H9 (cell line): ENCODE data around the gene DTD1. TPM values are rescaled to one million over a fixed set of nuclear protein-coding genes. Genes with fewer than 3 reads are reported as not detected.

Experiments used
- DNase-seq: peaks from one replicate; pipeline ENCODE4 v3.0.0-alpha.2; 2017
- H2AFZ ChIP-seq: one replicate; pipeline ENCODE4 v1.6.1; 2013; ENCODE audit warnings: mild to moderate bottlenecking, low read length, control low read depth, moderate library complexity
- H2AK5ac ChIP-seq: 2 replicates; pipeline ENCODE4 v1.6.1; 2013; ENCODE audit warnings: low read length, control low read depth, mixed read lengths; ENCODE audit not compliant: insufficient read length
- H2BK120ac ChIP-seq: one replicate; pipeline ENCODE4 v1.6.1; 2013; ENCODE audit warnings: low read depth, mild to moderate bottlenecking, low read length, control low read depth, inconsistent platforms; ENCODE audit not compliant: poor library complexity, severe bottlenecking
- H2BK12ac ChIP-seq: 2 replicates; pipeline ENCODE4 v1.6.1; 2013; ENCODE audit warnings: low read length, control low read depth, mixed read lengths, low read depth; ENCODE audit not compliant: insufficient read length
- H2BK15ac ChIP-seq: 2 replicates; pipeline ENCODE4 v1.6.1; 2013; ENCODE audit warnings: low read depth, low read length, control low read depth
- H2BK20ac ChIP-seq: one replicate; pipeline ENCODE4 v1.6.1; 2013; ENCODE audit warnings: low read depth, mild to moderate bottlenecking, low read length, control low read depth, inconsistent platforms; ENCODE audit not compliant: poor library complexity, severe bottlenecking
- H2BK5ac ChIP-seq: 2 replicates; pipeline ENCODE4 v1.6.1; 2013; ENCODE audit warnings: low read length, control low read depth, mixed read lengths; ENCODE audit not compliant: insufficient read length
- H3K14ac ChIP-seq: 2 replicates; pipeline ENCODE4 v1.6.1; 2013; ENCODE audit warnings: low read length, control low read depth; ENCODE audit not compliant: insufficient read depth
- H3K18ac ChIP-seq: 2 replicates; pipeline ENCODE4 v1.6.1; 2013; ENCODE audit warnings: low read depth, mild to moderate bottlenecking, mixed read lengths, low read length, control low read depth; ENCODE audit not compliant: insufficient read length
- H3K23ac ChIP-seq: 2 replicates; pipeline ENCODE4 v1.6.1; 2013; ENCODE audit warnings: low read length, control low read depth, mixed read lengths, low read depth; ENCODE audit not compliant: insufficient read length
- H3K23me2 ChIP-seq: 2 replicates; pipeline ENCODE4 v1.6.1; 2013; ENCODE audit warnings: low read depth, mild to moderate bottlenecking, mixed read lengths, low read length, control low read depth; ENCODE audit not compliant: insufficient read length, poor library complexity, severe bottlenecking
- H3K27ac ChIP-seq: 2 replicates; pipeline ENCODE4 v1.5.1; 2013; ENCODE audit warnings: low read length, control low read depth, mixed read lengths, low read depth; ENCODE audit not compliant: insufficient read length
- H3K27me3 ChIP-seq: 2 replicates; pipeline ENCODE4 v1.6.1; 2013; ENCODE audit warnings: low read length, control low read depth, inconsistent platforms; ENCODE audit not compliant: insufficient read depth
- H3K4ac ChIP-seq: 2 replicates; pipeline ENCODE4 v1.6.1; 2013; ENCODE audit warnings: low read depth, mild to moderate bottlenecking, control low read depth, inconsistent platforms, low read length, moderate library complexity
- H3K4me1 ChIP-seq: 2 replicates; pipeline ENCODE4 v1.6.1; 2013; ENCODE audit warnings: low read length, control low read depth, inconsistent platforms; ENCODE audit not compliant: insufficient read depth
- H3K4me2 ChIP-seq: 2 replicates; pipeline ENCODE4 v1.6.1; 2013; ENCODE audit warnings: low read length, control low read depth, mixed read lengths; ENCODE audit not compliant: insufficient read length, insufficient read depth
- H3K56ac ChIP-seq: 2 replicates; pipeline ENCODE4 v1.6.1; 2013; ENCODE audit warnings: low read depth, mild to moderate bottlenecking, mixed read lengths, low read length, control low read depth; ENCODE audit not compliant: insufficient read length
- H3K79me1 ChIP-seq: 2 replicates; pipeline ENCODE4 v1.6.1; 2013; ENCODE audit warnings: low read depth, mild to moderate bottlenecking, moderate library complexity, low read length, control low read depth, inconsistent platforms; ENCODE audit not compliant: insufficient read depth, poor library complexity, severe bottlenecking
- H3K79me2 ChIP-seq: 2 replicates; pipeline ENCODE4 v1.6.1; 2013; ENCODE audit warnings: low read length, control low read depth, inconsistent platforms; ENCODE audit not compliant: insufficient read depth
- H3K9ac ChIP-seq: 2 replicates; pipeline ENCODE4 v1.6.1; 2013; ENCODE audit warnings: low read length, control low read depth, mixed read lengths; ENCODE audit not compliant: insufficient read length; ENCODE audit errors: extremely low read depth
- H3K9me3 ChIP-seq: one replicate; pipeline ENCODE4 v1.6.1; 2013; ENCODE audit warnings: low read depth, low read length, inconsistent platforms; ENCODE audit not compliant: control insufficient read depth
- H3T11ph ChIP-seq: one replicate; pipeline ENCODE4 v1.6.1; 2013; ENCODE audit warnings: mild to moderate bottlenecking, low read length, control low read depth, inconsistent platforms
- H4K20me1 ChIP-seq: one replicate; pipeline ENCODE4 v1.6.1; 2013; ENCODE audit not compliant: control insufficient read depth, insufficient read length, insufficient read depth
- H4K5ac ChIP-seq: 2 replicates; pipeline ENCODE4 v1.6.1; 2013; ENCODE audit warnings: low read depth, mild to moderate bottlenecking, mixed read lengths, low read length, control low read depth; ENCODE audit not compliant: insufficient read length
- H4K8ac ChIP-seq: replicated peaks from 2 replicates; pipeline ENCODE4 v1.6.1; 2013; ENCODE audit warnings: low read length, control low read depth, mixed read lengths, low read depth; ENCODE audit not compliant: insufficient read length
- H4K91ac ChIP-seq: 2 replicates; pipeline ENCODE4 v1.6.1; 2013; ENCODE audit warnings: low read depth, mild to moderate bottlenecking, moderate library complexity, mixed read lengths, low read length, control low read depth; ENCODE audit not compliant: insufficient read length
- H3K27ac Mint-ChIP-seq, 3 experiments: 2 replicates in 2 of 3; 3 replicates in 1 of 3; pipeline ENCODE4 v1.8.0; 2020 to 2021; ENCODE audit warnings: mixed read lengths in 3 of 3, mild to moderate bottlenecking in 1 of 3, moderate library complexity in 1 of 3
- H3K27me3 Mint-ChIP-seq: 2 replicates; pipeline ENCODE4 v1.8.0; 2021; ENCODE audit warnings: low read depth, mild to moderate bottlenecking, moderate library complexity, mixed read lengths
- H3K36me3 Mint-ChIP-seq, 3 experiments: 2 replicates in 2 of 3; 3 replicates in 1 of 3; pipeline ENCODE4 v1.8.0; 2020 to 2021; ENCODE audit warnings: low read depth in 3 of 3, mixed read lengths in 3 of 3; ENCODE audit not compliant: insufficient read depth in 1 of 3
- H3K4me1 Mint-ChIP-seq, 2 experiments: 2 replicates each; pipeline ENCODE4 v1.8.0; 2020; ENCODE audit warnings: mixed read lengths in 2 of 2
- H3K4me3 Mint-ChIP-seq, 2 experiments: 2 replicates in 1 of 2; 3 replicates in 1 of 2; pipeline ENCODE4 v1.8.0; 2020 to 2021; ENCODE audit warnings: mild to moderate bottlenecking in 2 of 2, mixed read lengths in 2 of 2, moderate library complexity in 1 of 2
- H3K9me3 Mint-ChIP-seq, 2 experiments: 2 replicates in 1 of 2; 3 replicates in 1 of 2; pipeline ENCODE4 v1.8.0; 2020; ENCODE audit warnings: mild to moderate bottlenecking in 2 of 2, mixed read lengths in 2 of 2, moderate library complexity in 1 of 2
- CTCF ChIP-seq: fragments of 200-600 bp; sonication (generic); conservative IDR thresholded peaks from 3 replicates; pipeline ENCODE4 v1.8.0; 2021; ENCODE audit warnings: antibody characterized with exemption, mild to moderate bottlenecking
- WGBS: extraction: QIAGEN DNeasy Blood & Tissue Kit; methylation state at CpG from one replicate; pipeline ENCODE4 v1.1.7; 2013; ENCODE audit warnings: missing lambda C conversion rate, low lambda C conversion rate, mixed read lengths; ENCODE audit not compliant: insufficient read length; ENCODE audit errors: extremely low coverage; 5-methylcytosine and 5-hydroxymethylcytosine counted together
- total RNA-seq: library from RNA; stranded (reverse); gene quantifications from 2 replicates; pipeline ENCODE4 v1.2.1, GENCODE V29; 2021

DTD1 gene
- total RNA-seq, 1 experiment from 2014 or later = 62.0 TPM

DNA sequence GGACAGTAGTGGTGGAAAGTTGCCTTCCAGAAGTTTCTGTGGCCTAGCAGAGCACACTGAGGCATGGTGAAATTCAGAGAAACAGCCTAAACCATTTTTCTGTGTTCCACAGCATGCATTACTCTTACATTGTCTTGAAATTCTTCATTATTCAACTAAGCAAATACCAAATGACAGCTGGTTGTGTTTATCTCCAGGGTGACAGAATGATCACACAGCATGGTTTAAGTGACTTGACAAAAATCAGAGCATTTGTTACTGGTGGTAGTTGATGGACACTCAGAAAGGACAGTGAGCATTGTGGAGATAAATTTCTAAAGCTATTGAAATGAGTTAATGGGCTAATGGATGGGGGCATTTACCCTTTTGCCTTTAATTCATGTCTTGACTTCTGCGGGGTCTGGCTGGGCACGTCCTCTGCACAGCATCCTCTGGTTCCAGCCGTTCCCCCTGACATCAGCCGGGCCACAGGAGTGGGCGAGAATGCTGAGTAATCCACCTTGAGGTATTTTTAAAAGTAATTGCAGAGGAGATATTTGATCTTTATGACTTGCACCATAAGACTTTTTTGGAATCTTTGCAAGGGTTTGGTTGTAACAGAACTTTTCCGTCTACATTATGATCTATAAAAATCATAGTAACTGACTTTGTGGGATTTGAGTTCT is 146.8 kb downstream of the DTD1 start:
- H4K5ac ChIP-seq = no peak overlapping the region
- H3K18ac ChIP-seq = no peak overlapping the region
- no CpG with 5 or more reads among the region's 6 CpGs for WGBS
- peaks cover 3% of the 10 kb centered on the region; the same call in 1 of the 2 replicates for H3K4me1 ChIP-seq
- H2AK5ac ChIP-seq = no peak overlapping the region
- H2AFZ ChIP-seq = no peak overlapping the region
- no peak overlapping the region for H3K23ac ChIP-seq
- H3K9me3 ChIP-seq = no peaks in the 10 kb centered on the region
- H3K9ac ChIP-seq = no peak overlapping the region
- no peaks in the 10 kb centered on the region for H4K20me1 ChIP-seq
- H2BK120ac ChIP-seq = no peak overlapping the region
- Mint-ChIP-seq H3K36me3 (no peaks in the 10 kb centered on the region; a peak in 1 of 7 replicates), H3K27me3 (no peaks in the 10 kb centered on the region), H3K4me1 (peaks cover 9 to 16% of the 10 kb centered on the region in 2 experiments), H3K9me3 (no peaks in the 10 kb centered on the region), H3K4me3 (no peak overlapping the region), H3K27ac (no peak overlapping the region)
- H3K79me2 ChIP-seq = no peaks in the 10 kb centered on the region; the same call in 1 of the 2 replicates
- no peak overlapping the region for H3K56ac ChIP-seq
- no peak overlapping the region for H2BK15ac ChIP-seq
- H2BK5ac ChIP-seq = no peak overlapping the region
- H2BK20ac ChIP-seq = no peak overlapping the region
- no peak overlapping the region for H3K14ac ChIP-seq
- H3K23me2 ChIP-seq = peaks cover 3% of the 10 kb centered on the region
- H3K4ac ChIP-seq = no peak overlapping the region
- DNase-seq = no peak
- H3K4me2 ChIP-seq = no peak overlapping the region
- no peak overlapping the region for H3T11ph ChIP-seq
- H3K79me1 ChIP-seq = peaks cover 4% of the 10 kb centered on the region
- H3K27ac ChIP-seq = no peak overlapping the region
- no peak overlapping the region for H4K91ac ChIP-seq
- no peak overlapping the region for H4K8ac ChIP-seq
- H2BK12ac ChIP-seq = no peak overlapping the region
- no peaks in the 10 kb centered on the region for H3K27me3 ChIP-seq
- TF ChIP-seq CTCF = no peak
